CD4-positive, alpha-beta memory T cell (primary cell): ENCODE results near the gene NOTCH2. TPM values are rescaled to one million over a fixed set of nuclear protein-coding genes. Genes with fewer than 3 reads are reported as not detected.

Source experiments
- CTCF ChIA-PET: fragments of 350-600 bp; sonication (Branson Sonifier 250); formaldehyde crosslinking; loops from one replicate; lab custom pipeline; 2021; ENCODE audit warnings: inconsistent platforms; ENCODE audit not compliant: partially characterized antibody; lab: Charles Lee
- POLR2A ChIA-PET: fragments of 350-600 bp; sonication (Branson Sonifier 250); formaldehyde crosslinking; loops from one replicate; lab custom pipeline; 2021; ENCODE audit not compliant: partially characterized antibody; lab: Charles Lee
- DNase-seq, 5 donors: peaks; one replicate each; pipeline versions ENCODE4 v3.0.0 to v3.0.0-alpha.2; 2020 to 2022; ENCODE audit warnings: mixed read lengths in 1 of 5
- H3K27ac ChIP-seq: one replicate; pipeline ENCODE4 v1.7.0; 2013; ENCODE audit warnings: low read depth, low read length
- H3K27me3 ChIP-seq: 2 replicates; pipeline ENCODE4 v1.7.0; 2013; ENCODE audit warnings: mild to moderate bottlenecking, low read length, moderate library complexity; ENCODE audit not compliant: insufficient read depth
- H3K36me3 ChIP-seq: 2 replicates; pipeline ENCODE4 v1.7.0; 2013; ENCODE audit warnings: mild to moderate bottlenecking, low read length, moderate library complexity; ENCODE audit not compliant: insufficient read depth
- H3K4me1 ChIP-seq: 2 replicates; pipeline ENCODE4 v1.7.0; 2013; ENCODE audit warnings: mild to moderate bottlenecking, low read length, moderate library complexity; ENCODE audit not compliant: insufficient read depth
- H3K4me3 ChIP-seq, 2 donors: one replicate each; pipeline ENCODE4 v1.7.0; 2013; ENCODE audit warnings: low read length in 2 of 2, mild to moderate bottlenecking in 1 of 2
- H3K9me3 ChIP-seq, 2 donors: one replicate each; pipeline ENCODE4 v1.7.0; 2013; ENCODE audit warnings: low read length in 2 of 2, control low read depth in 1 of 2; ENCODE audit not compliant: control insufficient read depth in 1 of 2
- H3K27ac Mint-ChIP-seq, 7 donors: one replicate each; pipeline ENCODE4 v1.8.0; 2020 to 2021; ENCODE audit warnings: mixed read lengths in 7 of 7, mild to moderate bottlenecking in 6 of 7, inconsistent platforms in 3 of 7, moderate library complexity in 3 of 7
- H3K27me3 Mint-ChIP-seq, 2 donors: one replicate each; pipeline ENCODE4 v1.8.0; 2020 to 2021; ENCODE audit warnings: mixed read lengths in 2 of 2
- H3K36me3 Mint-ChIP-seq, 2 donors: one replicate each; pipeline ENCODE4 v1.8.0; 2020 to 2021; ENCODE audit warnings: mixed read lengths in 2 of 2, inconsistent platforms in 1 of 2, mild to moderate bottlenecking in 1 of 2
- H3K4me1 Mint-ChIP-seq, 4 donors: one replicate each; pipeline ENCODE4 v1.8.0; 2020 to 2021; ENCODE audit warnings: mixed read lengths in 4 of 4, mild to moderate bottlenecking in 1 of 4
- H3K4me3 Mint-ChIP-seq, 8 donors: one replicate each; pipeline ENCODE4 v1.8.0; 2020 to 2021; ENCODE audit warnings: mixed read lengths in 8 of 8, mild to moderate bottlenecking in 7 of 8, moderate library complexity in 6 of 8, inconsistent platforms in 3 of 8
- H3K9me3 Mint-ChIP-seq, 8 donors: one replicate each; pipeline ENCODE4 v1.8.0; 2020 to 2021; ENCODE audit warnings: mixed read lengths in 8 of 8, mild to moderate bottlenecking in 5 of 8, inconsistent platforms in 3 of 8, moderate library complexity in 1 of 8
- intact Hi-C: fragments of 100-400 bp; cut with micrococcal nuclease; formaldehyde crosslinking; loops from one replicate; pipeline ENCODE4 v1.15.1; 2023
- polyA plus RNA-seq, 2 donors: library from polyadenylated mRNA; unstranded; fragments of 300-500 nt; fragmentation: Illumina TruSeq; gene quantifications; one replicate each; pipeline ENCODE4 v1.2.3, GENCODE V29; 2021
- total RNA-seq, 2 experiments: library from RNA; stranded (reverse); gene quantifications; one replicate each; pipeline ENCODE4 v1.2.3, GENCODE V29; 2021

The NOTCH2 gene
- total and polyA plus RNA-seq, 4 experiments from 2014 or later, result 11.1 to 61.3 (median 43.3) TPM

DNA sequence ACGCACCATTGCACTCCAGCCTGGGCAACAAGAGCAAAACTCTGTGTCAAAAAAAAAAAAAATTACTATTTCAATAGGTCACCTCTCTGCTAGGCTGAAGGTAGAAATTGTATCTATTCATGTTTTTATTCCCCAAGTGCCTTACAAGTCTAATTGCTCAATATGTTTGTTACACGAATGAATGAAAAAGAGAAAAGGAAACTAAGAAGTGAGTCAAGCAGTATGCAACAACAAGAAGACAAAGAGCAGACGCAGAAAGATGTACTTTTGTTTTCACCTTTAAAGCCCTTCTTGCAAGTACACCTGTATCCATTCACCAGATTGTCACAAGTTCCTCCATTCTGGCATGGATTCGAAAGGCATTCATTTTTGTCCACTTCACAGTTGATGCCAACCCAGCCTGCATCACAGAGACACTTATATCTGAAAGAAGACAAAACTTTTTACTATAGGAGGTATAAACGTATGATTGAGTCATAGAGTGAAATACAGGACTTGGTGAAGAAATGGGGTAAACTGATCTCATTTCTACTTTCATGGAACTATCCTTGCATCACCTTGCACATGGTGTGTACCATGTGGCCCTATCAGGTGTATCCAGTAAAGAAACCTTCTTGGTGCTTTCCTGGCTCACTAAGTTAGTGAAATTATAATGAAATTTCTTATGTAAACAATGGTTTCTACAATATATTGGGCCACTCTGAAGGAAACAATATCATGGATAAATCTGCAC lies 116.0 kb downstream of the NOTCH2 start:
- ChIA-PET POLR2A (no interaction called here), CTCF (interaction anchor here (0.9 kb wide), 1 partner anchor 11 kb away, joined by 3 read pairs; no protein-coding TSS in a partner anchor)
- Histone ChIP-seq H3K4me3 (no peak overlapping the region), H3K36me3 (peaks cover 25% of the 10 kb centered on the region), H3K9me3 (no peaks in the 10 kb centered on the region), H3K27me3 (no peaks in the 10 kb centered on the region), H3K27ac (no peak overlapping the region), H3K4me1 (no peaks in the 10 kb centered on the region)
- no peaks in the 10 kb centered on the region for H3K27me3 Mint-ChIP-seq
- peak overlapping the region in 1 of 7 donors; percentile 43 for H3K27ac Mint-ChIP-seq
- intact Hi-C loops, result no loop called here
- peaks cover 0 to 4% (median 2%) of the 10 kb centered on the region in 4 donors for H3K4me1 Mint-ChIP-seq
- H3K36me3 Mint-ChIP-seq, result peaks cover 31 to 76% of the 10 kb centered on the region in 2 donors
- DNase-seq, result no peak
- no peak overlapping the region for H3K4me3 Mint-ChIP-seq
- no peaks in the 10 kb centered on the region for H3K9me3 Mint-ChIP-seq

DNA sequence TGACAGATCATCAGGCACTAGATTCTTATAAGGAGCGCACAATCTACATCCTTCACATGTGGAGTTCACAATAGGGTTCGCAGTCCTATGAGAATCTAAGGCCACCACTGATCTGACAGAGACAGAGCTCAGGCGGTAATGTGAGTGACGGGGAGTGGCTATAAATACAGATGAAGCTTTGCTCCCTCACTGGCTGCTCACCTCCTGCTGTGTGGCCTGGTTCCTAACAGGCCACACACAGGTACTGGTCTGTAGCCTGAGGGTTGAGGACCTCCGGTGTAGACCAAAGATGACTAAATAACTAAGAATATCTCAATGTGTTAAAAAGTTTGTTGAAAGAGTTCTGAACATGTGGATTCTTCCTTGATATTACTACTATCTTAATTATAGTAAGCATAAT lies 117.0 kb downstream of the NOTCH2 start:
- POLR2A ChIA-PET, result no interaction called here
- Mint-ChIP-seq H3K36me3 (peaks cover 30 to 77% of the 10 kb centered on the region in 2 donors), H3K27me3 (no peaks in the 10 kb centered on the region), H3K27ac (no peak overlapping the region), H3K4me1 (peaks cover 0 to 4% (median 0%) of the 10 kb centered on the region in 4 donors), H3K9me3 (no peaks in the 10 kb centered on the region), H3K4me3 (no peak overlapping the region)
- intact Hi-C loops, result no loop called here
- H3K27me3 ChIP-seq, result no peaks in the 10 kb centered on the region
- H3K27ac ChIP-seq, result no peak overlapping the region
- no peak overlapping the region for H3K4me3 ChIP-seq
- H3K9me3 ChIP-seq, result no peaks in the 10 kb centered on the region
- no peak for DNase-seq
- CTCF ChIA-PET, result interaction anchor here (0.9 to 8.7 kb wide), 2 partner anchors 10 to 13 kb away, joined by 3 to 76 read pairs; no protein-coding TSS in a partner anchor
- peaks cover 29% of the 10 kb centered on the region for H3K36me3 ChIP-seq
- H3K4me1 ChIP-seq, result no peaks in the 10 kb centered on the region

DNA sequence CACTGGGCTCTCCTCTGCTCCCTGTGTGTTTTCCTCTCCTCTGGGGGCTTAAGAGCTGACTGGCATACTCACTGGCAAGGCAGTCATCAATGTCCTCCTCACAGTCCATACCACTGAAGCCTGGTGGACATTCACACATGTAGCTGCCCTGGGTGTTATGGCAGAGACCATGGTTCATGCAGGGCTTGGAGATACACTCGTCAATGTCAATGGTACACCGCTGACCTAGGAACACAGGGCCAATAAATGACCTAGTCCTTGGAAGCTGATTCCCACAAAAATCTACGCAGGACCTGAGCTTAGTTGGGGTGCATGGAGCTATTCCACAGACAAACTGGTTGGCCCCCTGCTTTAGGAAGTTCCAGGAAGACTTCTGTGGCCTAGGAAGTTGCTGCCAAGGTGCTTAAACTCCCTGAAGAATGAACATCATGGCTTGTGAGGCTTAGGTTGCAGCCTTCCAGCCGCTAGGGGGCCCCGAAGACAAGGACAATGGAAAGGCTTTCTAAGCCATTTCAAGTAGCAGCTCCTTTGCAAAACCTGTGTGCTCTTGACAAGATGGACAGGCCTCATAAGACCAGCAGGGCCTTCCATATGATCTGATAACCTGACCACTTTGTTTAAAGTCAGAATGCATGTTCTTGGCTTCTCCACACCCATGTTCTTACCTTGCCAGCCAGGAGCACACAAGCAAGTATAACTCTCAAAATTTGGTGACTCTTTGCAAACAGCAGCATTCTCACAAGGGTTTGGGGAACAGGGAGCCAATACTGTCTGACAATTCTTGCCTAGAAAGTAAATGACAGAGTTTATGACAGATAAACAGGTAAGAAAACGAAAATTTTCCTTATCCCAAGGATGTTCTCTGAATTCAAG lies 120.9 kb downstream of the NOTCH2 start:
- H3K27ac ChIP-seq, result no peak overlapping the region
- Mint-ChIP-seq H3K4me3 (no peak overlapping the region), H3K27me3 (no peaks in the 10 kb centered on the region), H3K9me3 (no peaks in the 10 kb centered on the region), H3K36me3 (peaks cover 29 to 56% of the 10 kb centered on the region in 2 donors), H3K4me1 (peaks cover 0 to 2% (median 0%) of the 10 kb centered on the region in 4 donors), H3K27ac (no peak overlapping the region)
- intact Hi-C loops, result loop anchor here (10.0 kb wide), 1 partner anchor 196 kb away; no protein-coding TSS in a partner anchor
- H3K27me3 ChIP-seq, result no peaks in the 10 kb centered on the region
- ChIA-PET CTCF (interaction anchor here (0.8 to 8.7 kb wide), 10 partner anchors 8 to 77 kb away, joined by 3 to 76 read pairs (median 5); no protein-coding TSS in a partner anchor), POLR2A (no interaction called here)
- no peaks in the 10 kb centered on the region for H3K4me1 ChIP-seq
- H3K9me3 ChIP-seq, result no peaks in the 10 kb centered on the region
- peak; percentile 49 to 60 (median 53) for DNase-seq
- H3K4me3 ChIP-seq, result no peak overlapping the region
- peaks cover 17% of the 10 kb centered on the region for H3K36me3 ChIP-seq

DNA sequence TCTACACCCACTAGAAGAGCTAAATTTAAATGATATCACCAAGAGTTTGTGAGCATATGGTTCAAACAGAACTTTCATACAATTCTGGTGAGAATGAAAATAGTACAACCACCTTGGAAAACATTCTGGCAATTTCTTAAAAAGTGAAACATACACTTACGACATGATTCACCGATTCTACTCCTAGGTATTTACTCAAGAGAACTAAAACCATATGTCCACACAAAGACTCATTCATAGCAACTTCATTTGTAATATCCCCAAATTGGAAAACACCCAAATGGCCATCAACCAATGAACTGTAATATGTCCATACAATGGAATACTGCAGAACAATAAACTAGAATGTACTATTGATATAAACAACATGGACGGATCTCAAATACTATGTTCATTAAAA lies 122.0 kb downstream of the NOTCH2 start:
- intact Hi-C loops, result loop anchor here (10.0 kb wide), 1 partner anchor 197 kb away; no protein-coding TSS in a partner anchor

DNA sequence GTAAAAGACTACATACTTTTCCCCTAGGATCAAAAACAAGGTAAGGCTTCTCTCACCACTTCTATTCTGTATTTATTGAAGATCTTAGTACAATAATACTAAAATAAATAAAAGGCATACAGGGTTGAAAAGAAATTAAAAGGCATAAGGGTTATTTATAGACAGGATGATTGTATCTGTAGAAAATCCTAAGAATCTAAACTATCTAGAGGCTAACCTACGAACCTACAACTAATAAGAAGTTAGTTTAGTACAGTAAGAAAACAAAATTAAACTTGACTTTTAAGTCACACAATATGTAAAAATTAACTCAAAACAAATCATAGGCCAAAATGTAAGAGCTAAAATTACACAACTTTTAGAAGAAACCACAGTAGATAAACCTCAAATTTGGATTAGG lies 122.7 kb downstream of the NOTCH2 start:
- no peak overlapping the region for H3K27ac ChIP-seq
- peaks cover 15% of the 10 kb centered on the region for H3K36me3 ChIP-seq
- Mint-ChIP-seq H3K36me3 (peaks cover 31 to 46% of the 10 kb centered on the region in 2 donors), H3K9me3 (no peaks in the 10 kb centered on the region), H3K27ac (no peak overlapping the region), H3K27me3 (no peaks in the 10 kb centered on the region), H3K4me1 (peaks cover 0 to 2% (median 0%) of the 10 kb centered on the region in 4 donors), H3K4me3 (no peak overlapping the region)
- intact Hi-C loops, result loop anchor here (10.0 kb wide), 1 partner anchor 198 kb away; no protein-coding TSS in a partner anchor
- ChIA-PET POLR2A (no interaction called here), CTCF (interaction anchor here (1.8 to 8.7 kb wide), 2 partner anchors 10 to 19 kb away, joined by 5 to 76 read pairs; no protein-coding TSS in a partner anchor)
- H3K4me1 ChIP-seq, result no peaks in the 10 kb centered on the region
- H3K4me3 ChIP-seq, result no peak overlapping the region
- no peaks in the 10 kb centered on the region for H3K27me3 ChIP-seq
- no peak for DNase-seq
- no peaks in the 10 kb centered on the region for H3K9me3 ChIP-seq

More for the DNA sequence above, 122.0 kb downstream of the NOTCH2 start:
- no peak overlapping the region for H3K4me3 Mint-ChIP-seq
- H3K27me3 ChIP-seq, result no peaks in the 10 kb centered on the region
- H3K27me3 Mint-ChIP-seq, result no peaks in the 10 kb centered on the region
- no peak overlapping the region for H3K4me3 ChIP-seq
- POLR2A ChIA-PET, result no interaction called here
- peaks cover 0 to 2% (median 0%) of the 10 kb centered on the region in 4 donors for H3K4me1 Mint-ChIP-seq
- H3K36me3 ChIP-seq, result peaks cover 15% of the 10 kb centered on the region
- H3K4me1 ChIP-seq, result no peaks in the 10 kb centered on the region
- no peaks in the 10 kb centered on the region for H3K9me3 ChIP-seq
- H3K27ac ChIP-seq, result no peak overlapping the region
- DNase-seq, result no peak
- H3K27ac Mint-ChIP-seq, result peak overlapping the region in 2 of 7 donors; percentile 4 to 18
- H3K36me3 Mint-ChIP-seq, result peaks cover 31 to 46% of the 10 kb centered on the region in 2 donors
- CTCF ChIA-PET, result interaction anchor here (1.1 to 8.7 kb wide), 3 partner anchors 11 to 75 kb away, joined by 3 to 76 read pairs (median 5); no protein-coding TSS in a partner anchor
- H3K9me3 Mint-ChIP-seq, result no peaks in the 10 kb centered on the region

DNA sequence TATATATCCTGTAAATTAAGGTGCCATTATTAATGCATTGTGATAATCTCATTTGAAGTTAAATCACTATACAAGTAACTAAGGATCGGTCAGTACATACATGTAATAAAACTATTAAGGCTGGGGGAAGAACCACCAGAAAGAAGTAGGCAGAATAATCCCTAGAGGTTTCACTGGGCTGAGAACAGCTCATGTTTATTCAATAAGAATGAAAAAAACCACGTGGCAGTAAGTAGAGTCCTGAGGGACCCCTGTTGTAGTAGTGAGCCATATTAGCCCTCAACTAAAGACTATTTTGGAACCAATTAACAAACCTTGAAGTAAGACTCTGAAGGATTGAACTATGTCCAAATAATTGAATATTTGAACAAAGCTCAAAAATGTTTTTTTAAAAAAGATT lies 126.2 kb downstream of the NOTCH2 start:
- intact Hi-C loops, result loop anchor here (10.0 kb wide), 1 partner anchor 202 kb away; no protein-coding TSS in a partner anchor
- no peak overlapping the region for H3K4me3 ChIP-seq
- H3K4me1 ChIP-seq, result no peaks in the 10 kb centered on the region
- no peaks in the 10 kb centered on the region for H3K9me3 ChIP-seq
- DNase-seq, result no peak
- no peak overlapping the region for H3K4me3 Mint-ChIP-seq
- peaks cover 0 to 2% (median 0%) of the 10 kb centered on the region in 4 donors for H3K4me1 Mint-ChIP-seq
- ChIA-PET CTCF (interaction anchor here (1.3 to 1.7 kb wide), 2 partner anchors 8 to 10 kb away, joined by 3 to 8 read pairs; no protein-coding TSS in a partner anchor), POLR2A (no interaction called here)
- H3K27ac Mint-ChIP-seq, result peak overlapping the region in 1 of 7 donors; percentile 8
- no peak overlapping the region for H3K27ac ChIP-seq
- no peaks in the 10 kb centered on the region for H3K27me3 Mint-ChIP-seq
- H3K36me3 Mint-ChIP-seq, result peaks cover 44 to 50% of the 10 kb centered on the region in 2 donors
- H3K36me3 ChIP-seq, result peaks cover 7% of the 10 kb centered on the region
- no peaks in the 10 kb centered on the region for H3K27me3 ChIP-seq
- no peaks in the 10 kb centered on the region for H3K9me3 Mint-ChIP-seq
